HEK293 (cell line): ENCODE results near the gene RPRD1A.
"Not testable (repeated sequence)": the region's sequence is repeated elsewhere in the genome, so short reads cannot be mapped to it uniquely, and the experiment has no call there.

ENCODE experiments used
- CTCF ChIA-PET: fragments of 350-600 bp; formaldehyde crosslinking; extraction: SDS; loops from one replicate; lab custom pipeline; 2021; ENCODE audit warnings: antibody characterized with exemption; lab: Yijun Ruan, JAX
- POLR2A ChIA-PET: fragments of 300-600 bp; formaldehyde crosslinking; extraction: SDS; loops from one replicate; lab custom pipeline; 2020; ENCODE audit warnings: antibody characterized with exemption, inconsistent platforms; lab: Yijun Ruan, JAX
- H3K27ac ChIP-seq: fragments of 200-500 bp; sonication (Bioruptor generic); 2 replicates; pipeline ENCODE4 v1.5.1; 2014; ENCODE audit warnings: low read depth, low read length, control low read depth, inconsistent platforms; ENCODE audit errors: extremely low read depth
- H3K36me3 ChIP-seq, 2 experiments: fragments of 200-500 bp in 1 of 2; sonication (Bioruptor generic) in 1 of 2; 1 replicate in 1 of 2; 2 replicates in 1 of 2; pipeline ENCODE4 v1.5.1; 2014 to 2017; ENCODE audit warnings: inconsistent platforms in 2 of 2, low read length in 2 of 2; ENCODE audit not compliant: control insufficient read depth in 2 of 2, insufficient read depth in 1 of 2
- H3K4me1 ChIP-seq: fragments of 200-500 bp; sonication (Bioruptor generic); 2 replicates; pipeline ENCODE4 v1.5.1; 2014; ENCODE audit warnings: mild to moderate bottlenecking, low read length, inconsistent platforms; ENCODE audit not compliant: control insufficient read depth, insufficient read depth
- H3K4me3 ChIP-seq: 2 replicates; pipeline ENCODE4 v1.5.1; 2011; ENCODE audit warnings: low read depth, mild to moderate bottlenecking, control low read depth, low read length, moderate library complexity
- H3K9me3 ChIP-seq: fragments of 200-500 bp; sonication (Bioruptor generic); 2 replicates; pipeline ENCODE4 v1.5.1; 2014; ENCODE audit warnings: low read depth, low read length, inconsistent platforms; ENCODE audit not compliant: control insufficient read depth, insufficient read depth
- HIC1 ChIP-seq: fragments of 450-650 bp; formaldehyde crosslinking; IDR thresholded peaks from 2 replicates; pipeline ENCODE4 v1.5.1; 2016; ENCODE audit warnings: missing biosample characterization, missing genetic modification characterization
- HOXA7 ChIP-seq: sonication (generic); formaldehyde crosslinking; IDR thresholded peaks from 2 replicates; pipeline ENCODE4 v1.8.1; 2022; ENCODE audit warnings: missing genetic modification reagents, borderline replicate concordance
- REPIN1 ChIP-seq: fragments of 450-650 bp; formaldehyde crosslinking; IDR thresholded peaks from 2 replicates; pipeline ENCODE4 v1.5.1; 2017; ENCODE audit warnings: missing biosample characterization, missing genetic modification characterization, low read depth
- SETDB1 ChIP-seq: IDR thresholded peaks from one replicate; pipeline ENCODE4 v1.6.1; 2017; ENCODE audit warnings: mild to moderate bottlenecking, low read length, moderate library complexity, mixed read lengths; ENCODE audit not compliant: insufficient read length
- ZFP3 ChIP-seq: fragments of 450-650 bp; formaldehyde crosslinking; IDR thresholded peaks from 2 replicates; pipeline ENCODE4 v1.5.1; 2016; ENCODE audit warnings: low read depth, missing biosample characterization, missing genetic modification characterization
- ZNF133 ChIP-seq: fragments of 450-650 bp; formaldehyde crosslinking; IDR thresholded peaks from 2 replicates; pipeline ENCODE4 v1.5.1; 2016; ENCODE audit warnings: missing biosample characterization, missing genetic modification characterization
- ZNF18 ChIP-seq: fragments of 450-650 bp; formaldehyde crosslinking; IDR thresholded peaks from 2 replicates; pipeline ENCODE4 v1.5.1; 2016; ENCODE audit warnings: missing biosample characterization, missing genetic modification characterization
- ZNF248 ChIP-seq: fragments of 450-650 bp; formaldehyde crosslinking; IDR thresholded peaks from 2 replicates; pipeline ENCODE4 v1.5.1; 2017; ENCODE audit warnings: missing biosample characterization, missing genetic modification characterization
- ZNF362 ChIP-seq: fragments of 450-650 bp; formaldehyde crosslinking; IDR thresholded peaks from 2 replicates; pipeline ENCODE4 v1.5.1; 2016; ENCODE audit warnings: missing biosample characterization, missing genetic modification characterization
- ZNF423 ChIP-seq: fragments of 450-650 bp; formaldehyde crosslinking; IDR thresholded peaks from 2 replicates; pipeline ENCODE4 v1.5.1; 2016; ENCODE audit warnings: missing biosample characterization, missing genetic modification characterization
- ZNF624 ChIP-seq: fragments of 450-650 bp; formaldehyde crosslinking; IDR thresholded peaks from 2 replicates; pipeline ENCODE4 v1.5.1; 2017; ENCODE audit warnings: missing biosample characterization, missing genetic modification characterization
- ZNF629 ChIP-seq: fragments of 450-650 bp; formaldehyde crosslinking; IDR thresholded peaks from 2 replicates; pipeline ENCODE4 v1.5.1; 2017; ENCODE audit warnings: missing biosample characterization, missing genetic modification characterization
- ZSCAN5A ChIP-seq: fragments of 450-650 bp; formaldehyde crosslinking; IDR thresholded peaks from 2 replicates; pipeline ENCODE4 v1.5.1; 2016; ENCODE audit warnings: missing biosample characterization, missing genetic modification characterization

RPRD1A gene

GRCh38 chr18:36064809-36065079 lies 2.6 kb downstream of the RPRD1A start:
- not testable (repeated sequence) for H3K27ac ChIP-seq, H3K9me3 ChIP-seq, H3K4me3 ChIP-seq, H3K4me1 ChIP-seq
- ChIA-PET CTCF (interaction anchor here (0.6 to 1.6 kb wide), 3 partner anchors 31 to 624 kb away, joined by 3 to 9 read pairs (median 3); no protein-coding TSS in a partner anchor), POLR2A (interaction anchor here (1.4 kb wide), 1 partner anchor 64 kb away, joined by 4 read pairs; the partner anchor contains the start of gene SLC39A6)
- peaks cover 0 to 12% of the 10 kb centered on the region in 2 experiments; a peak in 1 of 3 replicates for H3K36me3 ChIP-seq
- peak; percentile 15; the same call in 1 of the 2 replicates for TF ChIP-seq ZNF133 (tag by site-specific recombination)
- TF ChIP-seq SETDB1: peak; percentile 0

GRCh38 chr18:36064027-36064808 lies 3.1 kb downstream of the RPRD1A start:
- Histone ChIP-seq H3K27ac (no peak overlapping the region), H3K9me3 (no peaks in the 10 kb centered on the region), H3K4me3 (no peak overlapping the region), H3K4me1 (no peaks in the 10 kb centered on the region), H3K36me3 (peaks cover 0 to 12% of the 10 kb centered on the region in 2 experiments; a peak in 1 of 3 replicates)
- CTCF ChIA-PET: interaction anchor here (0.6 to 1.6 kb wide), 6 partner anchors 13 to 1003 kb away, joined by 3 to 9 read pairs (median 3); no protein-coding TSS in a partner anchor
- peak; percentile 36 for TF ChIP-seq SETDB1
- TF ChIP-seq ZSCAN5A: no peak
- POLR2A ChIA-PET: interaction anchor here (1.4 kb wide), 1 partner anchor 65 kb away, joined by 4 read pairs; the partner anchor contains the start of gene SLC39A6

- H3K4me3 ChIP-seq: no peak overlapping the region
- H3K4me1 ChIP-seq: no peaks in the 10 kb centered on the region
- ChIA-PET CTCF (interaction anchor here (0.7 kb wide), 1 partner anchor 108 kb away, joined by 3 read pairs; no protein-coding TSS in a partner anchor), POLR2A (no interaction called here)
- peaks cover 0 to 5% of the 10 kb centered on the region in 2 experiments; a peak in 2 of 3 replicates for H3K36me3 ChIP-seq
- H3K27ac ChIP-seq: no peak overlapping the region
- no peaks in the 10 kb centered on the region for H3K9me3 ChIP-seq
- no peak for TF ChIP-seq HIC1 (tag by site-specific recombination)
- TF ChIP-seq REPIN1 (tag by site-specific recombination): no peak
- TF ChIP-seq ZFP3 (tag by site-specific recombination): no peak
- no peak for TF ChIP-seq ZNF248 (tag by site-specific recombination)
- no peak for TF ChIP-seq ZNF624 (tag by site-specific recombination)
- TF ChIP-seq ZNF18 (tag by site-specific recombination): no peak
- TF ChIP-seq ZNF629 (tag by site-specific recombination): no peak
- no peak for TF ChIP-seq ZNF362
- TF ChIP-seq ZNF423 (tag by site-specific recombination): no peak
- no peak for TF ChIP-seq HOXA7
Observed at GRCh38 chr18:36058674-36059073, 8.7 kb downstream of the RPRD1A start.
